ENCODE data around the gene RHOT1.
"Not testable (repeated sequence)": the region's sequence is repeated elsewhere in the genome, so short reads cannot be mapped to it uniquely, and the experiment has no call there.

RHOT1 gene

GRCh38 chr17:32136856-32137255, 5.4 kb upstream of the RHOT1 start:
- no peak for DNase-seq (ENCODE audit: extremely low spot score)
- ChIA-PET POLR2A (interaction anchor here (0.6 to 1.4 kb wide), 2 partner anchors 37 to 130 kb away, joined by 3 read pairs; partner anchors contain the start of gene LRRC37B), CTCF (interaction anchor here (0.6 kb wide), 1 partner anchor 23 kb away, joined by 3 read pairs; no protein-coding TSS in a partner anchor)
- TF ChIP-seq NFRKB (IDR thresholded peaks at IDR 0.05): no peak
- no peak for TF ChIP-seq HDGF (IDR thresholded peaks at IDR 0.05; ENCODE audit: borderline replicate concordance)
- no peak for TF ChIP-seq ELF4 (IDR thresholded peaks at IDR 0.05)
- TF ChIP-seq FOXA1 (IDR thresholded peaks at IDR 0.05): no peak
- TF ChIP-seq SP1 (IDR thresholded peaks at IDR 0.05): no peak
- TF ChIP-seq CTBP1 (IDR thresholded peaks at IDR 0.05; ENCODE audit: borderline replicate concordance): no peak
- TF ChIP-seq LEF1 (IDR thresholded peaks at IDR 0.05; ENCODE audit: borderline replicate concordance): no peak
- no peak for TF ChIP-seq FOXM1 (IDR thresholded peaks at IDR 0.05; ENCODE audit: borderline replicate concordance)
- TF ChIP-seq FOXK2 (IDR thresholded peaks at IDR 0.05): no peak
- TF ChIP-seq TARDBP (IDR thresholded peaks at IDR 0.05): no peak
- TF ChIP-seq, protein P1, sequence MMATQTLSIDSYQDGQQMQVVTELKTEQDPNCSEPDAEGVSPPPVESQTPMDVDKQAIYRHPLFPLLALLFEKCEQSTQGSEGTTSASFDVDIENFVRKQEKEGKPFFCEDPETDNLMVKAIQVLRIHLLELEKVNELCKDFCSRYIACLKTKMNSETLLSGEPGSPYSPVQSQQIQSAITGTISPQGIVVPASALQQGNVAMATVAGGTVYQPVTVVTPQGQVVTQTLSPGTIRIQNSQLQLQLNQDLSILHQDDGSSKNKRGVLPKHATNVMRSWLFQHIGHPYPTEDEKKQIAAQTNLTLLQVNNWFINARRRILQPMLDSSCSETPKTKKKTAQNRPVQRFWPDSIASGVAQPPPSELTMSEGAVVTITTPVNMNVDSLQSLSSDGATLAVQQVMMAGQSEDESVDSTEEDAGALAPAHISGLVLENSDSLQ (IDR thresholded peaks at IDR 0.05): no peak
- no peak for TF ChIP-seq BHLHE40 (IDR thresholded peaks at IDR 0.05; ENCODE audit: borderline replicate concordance)
- TF ChIP-seq SUZ12 (IDR thresholded peaks at IDR 0.05): no peak
- no peak for TF ChIP-seq ARNT (IDR thresholded peaks at IDR 0.05)
- no peak for TF ChIP-seq L3MBTL2 (conservative IDR thresholded peaks at IDR 0.05)

GRCh38 chr17:32139504-32139903, 2.8 kb upstream of the RHOT1 start:
- CTCF ChIA-PET: interaction anchor here (1.0 to 2.3 kb wide), 5 partner anchors 35 to 239 kb away, joined by 3 to 6 read pairs (median 4); partner anchors contain the start of gene LRRC37B
- POLR2A ChIA-PET: interaction anchor here (0.7 to 1.6 kb wide), 7 partner anchors 11 to 132 kb away, joined by 3 to 4 read pairs (median 3); partner anchors contain the start of gene LRRC37B
- DNase-seq (ENCODE audit: extremely low spot score): not testable (repeated sequence)

GRCh38 chr17:32141258-32141657, 1.0 kb upstream of the RHOT1 start:
- ChIA-PET POLR2A (interaction anchor here (0.9 to 2.6 kb wide), 5 partner anchors 10 to 134 kb away, joined by 3 to 9 read pairs (median 4); partner anchors contain the start of gene LRRC37B), CTCF (interaction anchor here (0.6 to 1.1 kb wide), 5 partner anchors 9 to 137 kb away, joined by 3 to 9 read pairs (median 3); partner anchors contain the start of gene LRRC37B)
- no peak for DNase-seq (ENCODE audit: extremely low spot score)
- no peak for TF ChIP-seq FOXM1 (IDR thresholded peaks at IDR 0.05; ENCODE audit: borderline replicate concordance)
- TF ChIP-seq L3MBTL2 (conservative IDR thresholded peaks at IDR 0.05): no peak
- no peak for TF ChIP-seq NFRKB (IDR thresholded peaks at IDR 0.05)
- no peak for TF ChIP-seq LEF1 (IDR thresholded peaks at IDR 0.05; ENCODE audit: borderline replicate concordance)
- no peak for TF ChIP-seq HDGF (IDR thresholded peaks at IDR 0.05; ENCODE audit: borderline replicate concordance)
- TF ChIP-seq ELF4 (IDR thresholded peaks at IDR 0.05): no peak
- no peak for TF ChIP-seq BHLHE40 (IDR thresholded peaks at IDR 0.05; ENCODE audit: borderline replicate concordance)
- TF ChIP-seq SUZ12 (IDR thresholded peaks at IDR 0.05): no peak
- TF ChIP-seq SP1 (IDR thresholded peaks at IDR 0.05): no peak
- no peak for TF ChIP-seq TARDBP (IDR thresholded peaks at IDR 0.05)
- no peak for TF ChIP-seq FOXK2 (IDR thresholded peaks at IDR 0.05)

DNA sequence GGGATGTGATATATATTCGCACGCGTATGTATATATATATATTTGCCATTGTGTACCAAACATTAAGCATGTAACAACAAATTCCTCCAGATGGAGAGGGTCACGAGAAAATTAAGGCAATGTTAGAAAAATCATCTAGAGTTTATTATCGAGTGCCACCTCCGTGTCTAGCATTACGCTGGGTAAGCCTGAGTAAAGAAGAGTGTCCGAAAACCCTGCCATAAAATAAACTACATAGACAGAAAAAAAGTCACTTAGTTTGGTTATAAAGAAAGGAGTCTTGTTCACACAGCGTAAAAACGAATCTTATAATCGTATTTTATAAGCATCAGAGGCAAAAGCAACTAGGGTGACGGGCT, 644 bp upstream of the RHOT1 start:
- POLR2A ChIA-PET: interaction anchor here (1.0 to 2.6 kb wide), 4 partner anchors 9 to 134 kb away, joined by 3 to 9 read pairs (median 6); partner anchors contain the start of gene LRRC37B
- DNase-seq (ENCODE audit: extremely low spot score): no peak
- CTCF ChIA-PET: interaction anchor here (0.6 to 1.1 kb wide), 7 partner anchors 8 to 722 kb away, joined by 3 to 9 read pairs (median 3); partner anchors contain the start of gene LRRC37B
- TF ChIP-seq LEF1 (IDR thresholded peaks at IDR 0.05; ENCODE audit: borderline replicate concordance) (no peak), TARDBP (IDR thresholded peaks at IDR 0.05) (no peak), ZNF384 (IDR thresholded peaks at IDR 0.05) (no peak), SUZ12 (IDR thresholded peaks at IDR 0.05) (no peak), FOXM1 (IDR thresholded peaks at IDR 0.05; ENCODE audit: borderline replicate concordance) (no peak), FOXK2 (IDR thresholded peaks at IDR 0.05) (no peak), ARNT (IDR thresholded peaks at IDR 0.05) (no peak), ELF4 (IDR thresholded peaks at IDR 0.05) (no peak), BHLHE40 (IDR thresholded peaks at IDR 0.05; ENCODE audit: borderline replicate concordance) (no peak), CTBP1 (IDR thresholded peaks at IDR 0.05; ENCODE audit: borderline replicate concordance) (no peak), FOXA1 (IDR thresholded peaks at IDR 0.05) (no peak), L3MBTL2 (conservative IDR thresholded peaks at IDR 0.05) (no peak), HDGF (IDR thresholded peaks at IDR 0.05; ENCODE audit: borderline replicate concordance) (no peak), SP1 (IDR thresholded peaks at IDR 0.05) (no peak), NFRKB (IDR thresholded peaks at IDR 0.05) (no peak)
- TF ChIP-seq, protein P1 (IDR thresholded peaks at IDR 0.05): no peak

GRCh38 chr17:32142857-32143526, 690 bp downstream of the RHOT1 start:
- TF ChIP-seq CTBP1 (IDR thresholded peaks at IDR 0.05; ENCODE audit: borderline replicate concordance) (no peak), L3MBTL2 (conservative IDR thresholded peaks at IDR 0.05) (0 out of 2 replicates have a peak, but pooled peaks have one; percentile 11)
- peak; percentile 28 for DNase-seq (ENCODE audit: extremely low spot score)
- CTCF ChIA-PET: interaction anchor here (0.5 kb wide), 1 partner anchor 11 kb away, joined by 5 read pairs; no protein-coding TSS in a partner anchor
- POLR2A ChIA-PET: interaction anchor here (1.0 to 2.6 kb wide), 4 partner anchors 8 to 136 kb away, joined by 3 to 9 read pairs (median 6); partner anchors contain the start of gene LRRC37B

- CTCF ChIA-PET: no interaction called here
- POLR2A ChIA-PET: interaction anchor here (1.0 to 2.6 kb wide), 3 partner anchors 8 to 136 kb away, joined by 3 to 7 read pairs (median 5); partner anchors contain the start of gene LRRC37B
- DNase-seq (ENCODE audit: extremely low spot score): no peak
Measured at GRCh38 chr17:32143527-32143870, 1.2 kb downstream of the RHOT1 start.

GRCh38 chr17:32144442-32144841, 2.1 kb downstream of the RHOT1 start:
- CTCF ChIA-PET; POLR2A ChIA-PET; DNase-seq (ENCODE audit: extremely low spot score): not testable (repeated sequence)

More at GRCh38 chr17:32143527-32143870, 1.2 kb downstream of the RHOT1 start:
- no peak for TF ChIP-seq ZNF384 (IDR thresholded peaks at IDR 0.05)
- no peak for TF ChIP-seq FOXM1 (IDR thresholded peaks at IDR 0.05; ENCODE audit: borderline replicate concordance)
- TF ChIP-seq, protein P1 (IDR thresholded peaks at IDR 0.05): no peak
- no peak for TF ChIP-seq NFRKB (IDR thresholded peaks at IDR 0.05)
- no peak for TF ChIP-seq CTBP1 (IDR thresholded peaks at IDR 0.05; ENCODE audit: borderline replicate concordance)
- no peak for TF ChIP-seq TARDBP (IDR thresholded peaks at IDR 0.05)
- no peak for TF ChIP-seq FOXA1 (IDR thresholded peaks at IDR 0.05)
- no peak for TF ChIP-seq FOXK2 (IDR thresholded peaks at IDR 0.05)
- TF ChIP-seq HDGF (IDR thresholded peaks at IDR 0.05; ENCODE audit: borderline replicate concordance): no peak
- no peak for TF ChIP-seq SUZ12 (IDR thresholded peaks at IDR 0.05)
- TF ChIP-seq L3MBTL2 (conservative IDR thresholded peaks at IDR 0.05): no peak
- no peak for TF ChIP-seq ARNT (IDR thresholded peaks at IDR 0.05)
- TF ChIP-seq SP1 (IDR thresholded peaks at IDR 0.05): no peak
- TF ChIP-seq LEF1 (IDR thresholded peaks at IDR 0.05; ENCODE audit: borderline replicate concordance): no peak
- TF ChIP-seq BHLHE40 (IDR thresholded peaks at IDR 0.05; ENCODE audit: borderline replicate concordance): no peak
- TF ChIP-seq ELF4 (IDR thresholded peaks at IDR 0.05): no peak
